Peyer's patch (tissue), 4 donors: ENCODE data around the gene KCNMA1.

ENCODE experiments used
- POLR2A ChIP-seq, 2 donors: fragments of 450-650 bp; IDR thresholded peaks; one replicate each; pipeline ENCODE4 v1.5.1; 2017; ENCODE audit warnings: antibody characterized with exemption in 2 of 2, mild to moderate bottlenecking in 2 of 2, moderate library complexity in 2 of 2
- TF ChIP-seq, protein P1 (sequence below), 6 experiments: fragments of 450-650 bp in 4 of 6; fragments of 200-600 bp in 2 of 6; sonication (generic) in 1 of 6; IDR thresholded peaks; one replicate each; pipeline ENCODE4 v1.5.1; 2017 to 2019; ENCODE audit warnings: antibody characterized with exemption in 6 of 6, mild to moderate bottlenecking in 3 of 6, moderate library complexity in 1 of 6

DNA sequence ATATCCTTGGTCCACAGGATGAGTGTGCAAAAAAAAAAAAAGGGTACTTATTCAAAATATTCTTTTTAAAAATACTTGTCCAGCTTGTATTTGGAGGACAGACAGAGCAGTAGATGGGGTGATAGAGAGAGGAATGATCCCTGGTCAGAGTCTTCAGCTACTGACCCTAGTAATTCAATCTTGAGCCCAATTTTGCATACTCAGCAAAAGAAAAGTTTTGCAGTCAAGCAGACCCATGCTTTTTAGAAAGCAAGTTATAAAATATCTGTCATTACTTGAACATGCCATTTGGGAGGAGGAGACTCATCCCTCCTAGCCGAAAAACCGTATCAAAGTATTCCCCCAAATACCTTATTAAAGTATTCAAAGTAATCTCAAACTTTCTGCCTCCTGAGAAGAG, 585.0 kb downstream of the KCNMA1 start:
- TF ChIP-seq, protein P1, sequence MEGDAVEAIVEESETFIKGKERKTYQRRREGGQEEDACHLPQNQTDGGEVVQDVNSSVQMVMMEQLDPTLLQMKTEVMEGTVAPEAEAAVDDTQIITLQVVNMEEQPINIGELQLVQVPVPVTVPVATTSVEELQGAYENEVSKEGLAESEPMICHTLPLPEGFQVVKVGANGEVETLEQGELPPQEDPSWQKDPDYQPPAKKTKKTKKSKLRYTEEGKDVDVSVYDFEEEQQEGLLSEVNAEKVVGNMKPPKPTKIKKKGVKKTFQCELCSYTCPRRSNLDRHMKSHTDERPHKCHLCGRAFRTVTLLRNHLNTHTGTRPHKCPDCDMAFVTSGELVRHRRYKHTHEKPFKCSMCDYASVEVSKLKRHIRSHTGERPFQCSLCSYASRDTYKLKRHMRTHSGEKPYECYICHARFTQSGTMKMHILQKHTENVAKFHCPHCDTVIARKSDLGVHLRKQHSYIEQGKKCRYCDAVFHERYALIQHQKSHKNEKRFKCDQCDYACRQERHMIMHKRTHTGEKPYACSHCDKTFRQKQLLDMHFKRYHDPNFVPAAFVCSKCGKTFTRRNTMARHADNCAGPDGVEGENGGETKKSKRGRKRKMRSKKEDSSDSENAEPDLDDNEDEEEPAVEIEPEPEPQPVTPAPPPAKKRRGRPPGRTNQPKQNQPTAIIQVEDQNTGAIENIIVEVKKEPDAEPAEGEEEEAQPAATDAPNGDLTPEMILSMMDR (IDR thresholded peaks at IDR 0.05): no peak
- no peak for TF ChIP-seq POLR2A (IDR thresholded peaks at IDR 0.05)
